ENCODE results near the gene CYP26C1. TPM values are rescaled to one million over a fixed set of nuclear protein-coding genes. Genes with fewer than 3 reads are reported as not detected.

CYP26C1 gene
- total and polyA plus RNA-seq, 8 donors = 7.0 TPM; not detected in 7

DNA sequence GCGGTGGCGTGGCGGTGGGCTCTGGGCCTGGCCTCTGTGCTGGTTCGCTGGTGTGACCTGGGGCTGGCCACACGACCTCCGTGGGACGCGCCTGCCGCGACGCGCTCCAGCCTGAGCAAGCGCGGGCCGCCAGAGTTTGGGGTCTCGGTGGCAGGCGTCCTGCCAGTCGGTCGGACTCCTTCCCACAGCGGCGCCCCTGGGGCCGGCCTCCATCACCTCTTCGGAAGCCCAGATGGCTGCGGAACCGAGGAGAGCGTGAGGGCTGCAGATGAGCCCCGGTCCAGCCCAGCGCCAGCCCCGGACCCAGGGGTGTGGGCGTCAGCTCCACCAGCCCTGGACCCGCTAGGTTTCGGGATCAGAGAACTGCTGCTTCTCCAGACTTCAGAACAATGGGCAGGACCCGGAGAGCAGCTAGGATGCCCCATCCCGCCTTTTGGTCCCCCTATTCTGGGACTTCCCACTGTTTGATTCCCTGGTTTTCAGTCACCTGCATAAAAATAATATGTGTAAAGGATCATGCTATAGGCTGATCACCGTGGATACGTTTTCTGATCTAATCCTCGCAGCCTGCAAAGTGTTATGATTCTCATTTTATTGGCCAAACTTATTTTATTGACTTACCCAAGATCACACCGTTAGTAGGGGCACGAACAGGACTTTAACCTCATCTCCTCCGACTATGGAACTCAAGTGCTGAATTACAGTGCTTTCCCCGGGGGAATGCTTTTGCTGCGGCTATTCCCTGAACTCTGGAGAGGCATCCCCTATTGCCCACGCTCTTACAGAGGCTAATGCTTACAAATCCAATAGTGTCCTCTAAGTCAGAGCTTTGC is 2.8 kb downstream of the CYP26C1 start:
- DNase-seq = no peak

GRCh38 chr10:93063977-93064660 is 3.5 kb downstream of the CYP26C1 start:
- Histone ChIP-seq H3K4me1 (peaks cover 23 to 67% (median 44%) of the 10 kb centered on the region in 4 donors), H3K9me3 (no peaks in the 10 kb centered on the region), H3K27ac (no peak overlapping the region), H3K27me3 (peaks cover 24 to 99% (median 86%) of the 10 kb centered on the region in 3 donors), H3K4me3 (no peak overlapping the region), H3K36me3 (peaks cover 0 to 11% (median 2%) of the 10 kb centered on the region in 4 donors)
- no peak for TF ChIP-seq EP300 (IDR thresholded peaks at IDR 0.05)
- TF ChIP-seq CTCF (IDR thresholded peaks at IDR 0.05) = no peak
- no peak for TF ChIP-seq POLR2AphosphoS5 (IDR thresholded peaks at IDR 0.05)
- no peak for TF ChIP-seq POLR2A (IDR thresholded peaks at IDR 0.05)
- no peak for DNase-seq
- intact Hi-C loops (cut with DNase I; ENCODE audit: low total_unique reads) = no loop called here
- 65 to 80% (median 74%) methylated on average over 8 to 9 of the region's 9 CpGs for WGBS, 5 donors

More for the DNA sequence above, 2.8 kb downstream of the CYP26C1 start:
- Histone ChIP-seq H3K27ac (no peak overlapping the region), H3K36me3 (peaks cover 0 to 18% (median 3%) of the 10 kb centered on the region in 4 donors), H3K4me1 (peaks cover 19 to 59% (median 38%) of the 10 kb centered on the region in 4 donors), H3K9me3 (no peaks in the 10 kb centered on the region), H3K27me3 (peaks cover 18 to 98% (median 78%) of the 10 kb centered on the region in 3 donors), H3K4me3 (peak overlapping the region in 3 of 4 donors; percentile 18 to 44 (median 42))
- TF ChIP-seq POLR2A (IDR thresholded peaks at IDR 0.05) (no peak), POLR2AphosphoS5 (IDR thresholded peaks at IDR 0.05) (no peak)
- WGBS, 5 donors = 13 to 36% (median 16%) methylated on average over 13 to 43 of the region's 43 CpGs
- intact Hi-C loops (cut with DNase I; ENCODE audit: low total_unique reads) = no loop called here

DNA sequence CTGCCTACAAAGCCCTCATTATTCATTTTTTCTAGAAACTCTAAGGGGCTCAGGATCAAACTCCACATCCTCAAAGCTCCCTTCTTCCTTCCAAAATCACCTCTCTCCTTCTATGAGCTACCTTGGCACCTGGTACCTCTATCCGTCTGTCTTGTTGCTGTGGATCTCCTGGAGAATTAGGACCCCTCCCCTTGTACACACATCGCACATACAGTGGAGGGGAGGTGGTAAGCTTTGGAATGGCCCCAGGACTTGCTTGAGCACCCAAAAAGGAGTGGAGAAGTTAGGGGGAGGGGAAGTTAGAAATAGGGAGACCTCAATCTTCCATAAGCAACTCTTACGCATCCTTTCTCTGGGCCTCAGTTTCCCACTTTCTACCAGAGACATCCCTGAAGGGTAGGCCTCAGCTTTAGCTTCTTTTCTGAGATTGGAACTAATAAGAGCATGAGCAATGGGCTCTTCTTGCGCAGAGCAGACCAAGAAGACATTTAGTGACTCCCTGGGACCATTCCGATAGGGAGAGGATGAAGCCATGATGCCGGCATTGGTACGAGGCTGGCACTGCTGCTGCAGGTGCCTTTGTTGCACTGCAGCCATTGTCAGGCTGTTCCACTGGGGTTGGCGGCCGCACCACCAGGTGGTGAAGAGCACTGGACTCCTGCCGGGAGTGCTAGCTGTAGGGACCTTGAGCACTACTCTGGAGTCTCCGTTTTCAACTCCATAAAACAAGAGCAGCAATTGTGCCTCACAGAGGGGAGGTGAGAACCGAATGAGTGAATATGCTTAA is 4.5 kb downstream of the CYP26C1 start:
- H3K27ac ChIP-seq = no peak overlapping the region
- WGBS, 5 donors = 66 to 71% (median 68%) methylated on average over 12 of the region's 12 CpGs
- H3K4me3 ChIP-seq = no peak overlapping the region
- H3K9me3 ChIP-seq = no peaks in the 10 kb centered on the region
- TF ChIP-seq POLR2AphosphoS5 (IDR thresholded peaks at IDR 0.05) (no peak), POLR2A (IDR thresholded peaks at IDR 0.05) (no peak), EP300 (IDR thresholded peaks at IDR 0.05) (no peak), CTCF (IDR thresholded peaks at IDR 0.05) (no peak)
- peaks cover 23 to 64% (median 43%) of the 10 kb centered on the region in 4 donors for H3K4me1 ChIP-seq
- DNase-seq = no peak
- peaks cover 0 to 3% (median 0%) of the 10 kb centered on the region in 4 donors for H3K36me3 ChIP-seq
- peaks cover 24 to 100% (median 89%) of the 10 kb centered on the region in 3 donors for H3K27me3 ChIP-seq
- intact Hi-C loops (cut with DNase I; ENCODE audit: low total_unique reads) = no loop called here

GRCh38 chr10:93065675-93066543 is 5.3 kb downstream of the CYP26C1 start:
- Histone ChIP-seq H3K4me1 (peaks cover 23 to 56% (median 36%) of the 10 kb centered on the region in 4 donors), H3K9me3 (no peaks in the 10 kb centered on the region), H3K4me3 (peak overlapping the region in 3 of 4 donors; percentile 0 to 22 (median 9)), H3K27me3 (peaks cover 20 to 100% (median 88%) of the 10 kb centered on the region in 3 donors), H3K27ac (no peak overlapping the region), H3K36me3 (no peaks in the 10 kb centered on the region)
- DNase-seq = peak in 1 of 2 donors; percentile 44
- intact Hi-C loops (cut with DNase I; ENCODE audit: low total_unique reads) = no loop called here
- WGBS, 5 donors = 4 to 13% (median 6%) methylated on average over 22 to 81 of the region's 81 CpGs
- TF ChIP-seq POLR2A (IDR thresholded peaks at IDR 0.05) = no peak
